HUES48 (cell line): Measurements from ENCODE around the gene PTGES3L.

Experiments
- H3K27ac ChIP-seq: one replicate; pipeline ENCODE4 v1.7.0; 2013; ENCODE audit warnings: low read depth, low read length, inconsistent platforms
- H3K27me3 ChIP-seq: 2 replicates; pipeline ENCODE4 v1.6.1; 2013; ENCODE audit warnings: mild to moderate bottlenecking, low read length; ENCODE audit not compliant: control insufficient read depth, insufficient read depth
- H3K36me3 ChIP-seq: 2 replicates; pipeline ENCODE4 v1.6.1; 2013; ENCODE audit warnings: low read length; ENCODE audit not compliant: control insufficient read depth, insufficient read depth
- H3K4me1 ChIP-seq: 2 replicates; pipeline ENCODE4 v1.6.1; 2013; ENCODE audit warnings: mild to moderate bottlenecking, low read length; ENCODE audit not compliant: control insufficient read depth, insufficient read depth
- H3K4me3 ChIP-seq: 2 replicates; pipeline ENCODE4 v1.5.1; 2013; ENCODE audit warnings: mild to moderate bottlenecking, low read depth, low read length
- H3K9ac ChIP-seq: 2 replicates; pipeline ENCODE4 v1.6.1; 2013; ENCODE audit warnings: mild to moderate bottlenecking, low read depth, low read length, moderate library complexity
- H3K9me3 ChIP-seq: 2 replicates; pipeline ENCODE4 v1.6.1; 2013; ENCODE audit warnings: low read length; ENCODE audit not compliant: control insufficient read depth, insufficient read depth

Gene PTGES3L

DNA sequence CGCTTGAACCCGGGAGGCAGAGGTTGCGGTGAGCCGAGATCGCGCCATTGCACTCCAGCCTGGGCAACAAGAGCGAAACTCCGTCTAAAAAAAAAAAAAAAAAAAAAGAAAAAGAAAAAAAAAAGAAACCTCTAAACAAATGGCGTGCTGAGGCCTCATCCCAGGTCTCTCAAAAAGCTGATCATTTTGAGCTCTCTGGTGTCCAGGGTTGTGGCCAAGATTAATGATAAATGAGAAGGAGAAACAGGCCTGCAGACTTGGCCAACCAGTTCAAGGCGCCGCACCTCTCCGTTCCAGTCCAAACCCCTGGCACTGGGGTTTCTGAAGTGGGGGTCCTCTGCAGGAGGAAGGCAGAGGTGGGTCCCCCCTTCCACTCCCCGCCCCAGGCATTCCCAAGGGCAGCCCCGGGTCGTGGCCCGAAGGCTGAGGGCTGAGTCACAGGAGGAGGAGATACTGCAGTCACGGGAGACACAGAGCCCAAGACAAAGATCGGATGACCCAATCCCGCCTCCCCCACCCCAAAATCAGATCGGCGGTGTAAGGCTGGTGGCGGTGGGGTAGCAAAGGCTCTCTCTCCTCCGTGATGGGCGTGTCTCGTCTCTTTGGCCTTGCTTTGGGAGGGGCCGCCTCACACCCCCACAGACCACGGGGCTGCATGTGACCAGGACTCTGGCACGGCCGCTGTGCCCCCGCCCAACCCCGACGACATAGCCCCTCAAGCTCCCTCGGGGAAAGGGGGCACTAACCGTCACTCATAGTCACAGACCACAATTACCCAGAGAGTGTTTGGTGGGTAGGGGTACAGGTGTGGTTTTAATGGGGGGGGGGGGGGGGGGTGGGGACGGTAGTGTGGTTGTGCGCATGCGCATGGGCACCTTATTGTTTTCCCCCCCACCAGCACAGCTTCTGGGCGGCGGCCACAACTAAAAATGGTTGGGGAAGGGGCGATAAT, 41.2 kb upstream of the PTGES3L start:
- peak overlapping the region; percentile 89 for H3K27ac ChIP-seq

DNA sequence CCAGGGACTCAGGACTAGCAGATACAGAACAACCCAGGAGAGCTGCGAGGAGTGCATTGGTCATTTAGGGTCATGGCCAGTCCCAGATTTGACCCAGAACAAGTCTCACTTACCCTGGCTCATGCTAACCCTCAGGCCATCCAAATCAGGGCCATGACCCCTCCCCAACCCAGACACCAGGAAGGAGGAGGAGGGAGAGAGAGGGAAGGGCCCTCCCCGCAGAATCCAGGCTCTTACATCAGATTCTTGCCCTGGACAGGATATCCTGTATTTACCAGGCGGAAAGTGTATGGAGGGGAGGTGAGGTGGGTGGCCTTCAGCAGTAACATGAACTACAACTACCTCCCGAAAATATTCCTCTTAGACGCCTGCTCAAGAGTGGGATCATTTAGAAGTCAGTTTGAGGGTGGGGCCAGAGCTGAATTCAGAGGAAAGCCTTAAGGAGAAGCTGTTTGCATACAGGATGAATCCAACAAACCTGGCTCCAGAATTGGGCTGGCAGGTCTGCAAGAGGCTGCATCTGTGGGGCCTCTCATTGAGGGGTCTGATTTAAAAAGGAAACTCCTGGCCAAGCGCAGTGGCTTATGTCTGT, 40.2 kb upstream of the PTGES3L start:
- peaks cover 12% of the 10 kb centered on the region for H3K4me1 ChIP-seq
- H3K9ac ChIP-seq: no peak overlapping the region
- H3K36me3 ChIP-seq: peaks cover 44% of the 10 kb centered on the region
- H3K9me3 ChIP-seq: no peaks in the 10 kb centered on the region
- peak overlapping the region; percentile 37 for H3K27ac ChIP-seq
- H3K27me3 ChIP-seq: no peaks in the 10 kb centered on the region
- peak overlapping the region; percentile 29; the same call in 1 of the 2 replicates for H3K4me3 ChIP-seq

More for the DNA sequence above, 41.2 kb upstream of the PTGES3L start:
- H3K27me3 ChIP-seq: no peaks in the 10 kb centered on the region
- H3K36me3 ChIP-seq: peaks cover 34% of the 10 kb centered on the region
- peaks cover 14% of the 10 kb centered on the region for H3K4me1 ChIP-seq
- H3K4me3 ChIP-seq: peak overlapping the region; percentile 91
- H3K9me3 ChIP-seq: no peaks in the 10 kb centered on the region
- peak overlapping the region; percentile 75 for H3K9ac ChIP-seq

DNA sequence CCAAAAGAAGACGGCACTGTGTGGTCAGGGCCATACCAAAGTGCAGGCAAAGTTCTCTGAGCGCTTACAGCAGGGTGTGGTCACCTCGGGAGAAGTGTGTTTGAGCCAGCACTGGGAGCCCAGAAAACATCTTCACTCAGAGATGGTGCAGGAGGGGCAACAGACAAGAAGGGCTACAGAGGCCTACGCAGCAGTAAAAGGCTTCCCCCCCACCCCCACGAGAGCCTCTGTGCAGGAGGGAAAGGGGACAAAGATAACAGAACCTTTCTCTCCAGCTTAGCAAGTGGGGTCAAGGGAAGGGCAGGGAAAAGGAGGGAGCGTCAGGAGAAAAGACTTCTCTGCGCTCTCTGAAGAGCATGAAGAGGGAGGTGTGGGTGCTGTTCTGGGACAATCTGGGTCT, 39.5 kb upstream of the PTGES3L start:
- no peak overlapping the region for H3K27ac ChIP-seq
- H3K9ac ChIP-seq: no peak overlapping the region
- H3K4me1 ChIP-seq: peaks cover 12% of the 10 kb centered on the region
- no peaks in the 10 kb centered on the region for H3K9me3 ChIP-seq
- H3K27me3 ChIP-seq: no peaks in the 10 kb centered on the region
- peaks cover 50% of the 10 kb centered on the region for H3K36me3 ChIP-seq
- H3K4me3 ChIP-seq: peak overlapping the region; percentile 15; the same call in 1 of the 2 replicates

DNA sequence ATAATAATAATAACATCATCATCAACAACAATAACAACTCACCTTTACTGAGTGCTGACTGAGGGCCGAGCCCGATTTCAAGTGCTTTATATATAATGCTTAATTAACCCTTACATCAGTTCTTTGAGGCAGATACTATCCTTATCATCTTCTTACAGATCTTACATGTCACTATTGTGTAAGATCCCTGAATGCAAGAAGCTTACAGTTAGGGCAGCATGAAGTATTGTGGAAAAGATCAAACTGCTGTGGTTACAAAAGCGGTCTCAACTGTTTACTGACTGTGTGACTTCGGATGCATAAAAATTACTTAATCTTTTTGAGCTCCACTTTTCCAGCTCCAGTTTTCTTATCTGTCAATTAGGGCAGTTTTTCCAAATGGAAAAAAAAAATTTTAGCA, 39.1 kb upstream of the PTGES3L start:
- Histone ChIP-seq H3K4me3 (no peak overlapping the region), H3K9ac (no peak overlapping the region), H3K4me1 (peaks cover 12% of the 10 kb centered on the region), H3K9me3 (no peaks in the 10 kb centered on the region), H3K27me3 (no peaks in the 10 kb centered on the region), H3K36me3 (peaks cover 51% of the 10 kb centered on the region), H3K27ac (no peak overlapping the region)

DNA sequence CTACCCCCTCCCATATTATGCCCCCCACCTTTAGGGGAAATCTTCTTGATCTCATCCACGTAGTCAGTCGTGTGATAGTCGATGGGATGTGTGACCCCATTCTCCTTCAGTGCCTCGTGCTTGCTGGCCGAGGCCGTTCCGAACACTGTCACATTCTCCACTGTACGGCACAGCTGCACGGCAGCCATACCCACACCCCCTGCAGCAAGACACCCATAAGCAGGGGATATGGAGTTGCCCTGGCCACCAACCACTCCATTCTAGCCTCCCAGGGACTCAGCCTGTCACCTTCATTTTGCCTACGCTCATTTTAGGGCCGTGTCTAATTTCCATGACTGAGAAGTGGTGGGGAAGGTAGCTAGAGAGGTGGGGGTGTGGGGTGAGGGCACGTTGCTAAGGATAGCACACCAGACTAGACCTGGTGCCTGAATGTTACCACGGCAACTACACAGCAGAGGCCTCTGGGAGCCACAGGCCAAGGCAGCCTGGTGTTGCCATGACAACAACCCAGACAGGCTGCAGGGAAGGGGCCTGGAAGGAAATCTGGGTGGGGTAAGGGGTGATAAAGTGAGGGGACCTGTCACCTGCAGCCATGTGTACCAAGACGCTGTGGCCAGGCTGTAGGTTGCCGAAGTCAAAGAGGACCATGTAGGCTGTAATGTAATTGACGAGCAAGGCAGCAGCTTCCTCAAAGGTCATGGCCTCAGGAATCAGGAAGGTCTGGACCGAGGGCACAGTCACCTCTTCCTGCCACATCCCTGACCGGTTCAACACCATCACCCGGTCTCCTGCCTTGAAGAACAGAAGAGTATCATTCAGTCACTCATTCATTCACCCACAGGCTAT, 38.4 kb upstream of the PTGES3L start:
- H3K9ac ChIP-seq: no peak overlapping the region
- H3K4me1 ChIP-seq: peaks cover 12% of the 10 kb centered on the region
- no peak overlapping the region for H3K27ac ChIP-seq

DNA sequence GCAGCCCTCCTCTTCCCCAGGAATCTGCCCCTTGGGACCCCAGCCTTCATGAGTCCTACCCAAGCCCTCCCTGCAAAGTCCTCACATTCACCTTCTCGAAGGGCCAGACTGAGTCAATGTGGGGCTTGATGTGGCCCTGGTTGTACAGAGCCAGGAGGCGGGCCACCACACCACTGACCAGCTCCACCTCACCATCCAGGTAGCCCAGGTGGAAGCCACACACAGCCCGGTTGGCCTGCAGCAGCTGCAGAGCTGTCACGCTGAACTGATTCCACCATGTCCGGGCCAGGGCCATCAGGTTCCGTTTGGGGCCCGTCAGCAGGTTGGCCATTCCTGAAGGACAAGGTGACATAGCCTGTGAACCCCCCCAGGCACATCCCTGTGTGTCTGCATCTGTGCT, 36.3 kb upstream of the PTGES3L start:
- H3K27me3 ChIP-seq: no peaks in the 10 kb centered on the region
- peaks cover 12% of the 10 kb centered on the region for H3K4me1 ChIP-seq
- no peak overlapping the region for H3K27ac ChIP-seq
- H3K4me3 ChIP-seq: no peak overlapping the region
- H3K9ac ChIP-seq: no peak overlapping the region
- peaks cover 51% of the 10 kb centered on the region for H3K36me3 ChIP-seq
- no peaks in the 10 kb centered on the region for H3K9me3 ChIP-seq

More for the DNA sequence above, 38.4 kb upstream of the PTGES3L start:
- Histone ChIP-seq H3K4me3 (no peak overlapping the region), H3K27me3 (no peaks in the 10 kb centered on the region), H3K36me3 (peaks cover 51% of the 10 kb centered on the region), H3K9me3 (no peaks in the 10 kb centered on the region)

DNA sequence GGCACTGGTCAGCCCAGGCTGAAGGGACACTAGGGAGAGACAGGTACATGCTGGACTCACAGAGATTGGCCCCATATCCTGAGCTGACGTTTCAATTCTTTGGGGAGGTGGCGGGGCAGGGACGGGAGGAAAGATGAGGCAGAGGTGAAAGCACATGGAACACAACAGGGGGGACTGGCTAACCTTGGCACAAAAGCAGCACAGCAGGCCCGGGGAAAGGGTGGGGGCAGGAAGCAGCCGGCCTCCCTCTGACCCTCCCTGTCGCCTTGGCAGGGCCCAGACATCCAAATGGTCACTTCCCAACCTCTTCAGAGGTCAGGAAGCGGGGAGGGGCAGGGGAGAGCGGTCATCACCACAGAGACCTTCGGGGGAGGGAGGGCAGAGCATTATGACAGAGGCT, 35.7 kb upstream of the PTGES3L start:
- Histone ChIP-seq H3K9ac (no peak overlapping the region), H3K27me3 (no peaks in the 10 kb centered on the region), H3K9me3 (no peaks in the 10 kb centered on the region), H3K4me3 (no peak overlapping the region), H3K4me1 (peaks cover 12% of the 10 kb centered on the region), H3K36me3 (peaks cover 51% of the 10 kb centered on the region), H3K27ac (no peak overlapping the region)

DNA sequence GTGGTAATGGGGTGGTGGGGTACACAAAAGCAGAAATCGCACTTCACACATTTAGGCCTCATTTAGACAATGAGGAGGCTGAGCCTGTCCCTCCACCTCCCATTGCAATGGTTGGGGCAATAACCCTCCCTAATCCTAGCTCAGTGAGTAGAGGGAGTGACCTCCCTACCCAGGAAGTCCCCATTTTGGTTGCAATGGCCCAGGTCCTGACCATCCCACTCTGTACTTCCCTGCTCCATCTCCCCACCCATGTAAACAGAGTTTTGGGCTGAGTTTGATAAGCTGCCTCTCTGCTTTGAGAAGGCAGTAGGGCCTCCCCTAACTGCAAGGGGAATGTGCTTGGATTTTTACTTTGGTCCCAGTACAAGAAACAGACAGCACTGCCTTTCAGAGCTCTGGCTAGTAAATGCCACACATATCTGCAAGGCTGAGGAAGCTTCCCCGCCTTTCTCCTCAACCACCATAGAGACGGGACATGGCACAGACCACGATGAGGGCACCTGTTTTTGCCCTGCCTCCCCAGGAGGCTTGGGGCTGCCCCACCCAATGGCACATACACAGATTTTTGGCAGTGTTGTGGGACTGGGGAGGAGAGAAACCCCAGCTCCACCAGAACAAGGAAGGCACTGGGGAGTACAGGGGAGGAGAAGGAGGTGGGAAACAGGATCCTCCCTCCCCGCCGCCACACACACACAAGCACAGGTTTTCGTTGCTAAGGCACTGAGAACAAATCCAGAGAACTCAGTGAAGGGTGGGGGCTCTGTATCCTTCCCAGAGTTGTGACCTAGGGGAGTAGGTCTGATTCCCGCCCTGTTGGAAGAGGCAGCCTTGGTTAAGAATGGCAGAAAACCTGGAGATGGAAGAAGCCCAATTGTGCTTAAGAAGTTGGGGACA, 35.0 kb upstream of the PTGES3L start:
- no peak overlapping the region for H3K4me3 ChIP-seq
- no peaks in the 10 kb centered on the region for H3K9me3 ChIP-seq
- H3K9ac ChIP-seq: no peak overlapping the region
- peaks cover 6% of the 10 kb centered on the region for H3K4me1 ChIP-seq
- H3K27me3 ChIP-seq: no peaks in the 10 kb centered on the region
- H3K36me3 ChIP-seq: peaks cover 51% of the 10 kb centered on the region
- no peak overlapping the region for H3K27ac ChIP-seq

DNA sequence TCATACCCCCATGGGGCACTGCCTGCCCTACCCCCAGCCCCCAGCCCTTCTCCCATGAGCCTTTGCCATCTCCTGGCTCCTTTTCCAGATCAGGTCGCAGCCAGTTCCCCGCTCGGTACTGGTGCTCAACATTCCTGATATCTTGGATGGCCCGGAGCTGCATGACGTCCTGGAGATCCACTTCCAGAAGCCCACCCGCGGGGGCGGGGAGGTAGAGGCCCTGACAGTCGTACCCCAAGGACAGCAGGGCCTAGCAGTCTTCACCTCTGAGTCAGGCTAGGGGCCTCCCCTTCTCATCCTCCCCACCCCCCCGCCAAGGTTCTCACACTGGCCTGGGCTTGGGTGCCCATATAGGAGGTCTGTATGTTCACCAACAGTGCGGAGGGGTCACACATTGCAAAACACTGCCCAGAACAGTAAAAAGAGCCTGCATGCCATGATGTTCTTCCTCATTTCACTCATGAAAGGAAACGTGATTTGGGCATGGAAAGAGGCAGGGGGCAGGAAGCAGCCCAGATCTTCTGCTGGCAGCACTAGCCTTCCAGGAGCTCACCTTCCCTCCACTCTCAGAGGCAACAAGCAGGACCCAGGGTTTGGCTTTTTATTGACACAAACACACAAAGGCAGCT, 34.3 kb upstream of the PTGES3L start:
- Histone ChIP-seq H3K27ac (no peak overlapping the region), H3K36me3 (peaks cover 43% of the 10 kb centered on the region), H3K27me3 (no peaks in the 10 kb centered on the region), H3K9me3 (no peaks in the 10 kb centered on the region), H3K4me1 (no peaks in the 10 kb centered on the region; the same call in 1 of the 2 replicates), H3K9ac (no peak overlapping the region), H3K4me3 (no peak overlapping the region)

DNA sequence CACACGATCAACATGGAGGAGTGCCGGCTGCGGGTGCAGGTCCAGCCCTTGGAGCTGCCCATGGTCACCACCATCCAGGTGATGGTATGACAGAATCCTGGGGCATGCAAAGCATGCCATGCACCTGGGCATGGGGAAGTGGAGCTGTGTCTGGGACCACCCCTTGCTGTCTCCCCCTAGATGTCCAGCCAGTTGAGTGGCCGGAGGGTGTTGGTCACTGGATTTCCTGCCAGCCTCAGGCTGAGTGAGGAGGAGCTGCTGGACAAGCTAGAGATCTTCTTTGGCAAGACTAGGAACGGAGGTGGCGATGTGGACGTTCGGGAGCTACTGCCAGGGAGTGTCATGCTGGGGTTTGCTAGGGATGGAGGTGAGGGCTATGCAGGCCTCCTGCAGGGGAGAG, 33.4 kb upstream of the PTGES3L start:
- H3K4me1 ChIP-seq: no peaks in the 10 kb centered on the region; the same call in 1 of the 2 replicates
- peaks cover 35% of the 10 kb centered on the region for H3K36me3 ChIP-seq
- no peak overlapping the region for H3K27ac ChIP-seq
- H3K4me3 ChIP-seq: no peak overlapping the region
- no peak overlapping the region for H3K9ac ChIP-seq
- H3K27me3 ChIP-seq: no peaks in the 10 kb centered on the region
- no peaks in the 10 kb centered on the region for H3K9me3 ChIP-seq
